ENCODE data around the gene ANKRD49.

- no peak for TF ChIP-seq POLR2AphosphoS5 (IDR thresholded peaks at IDR 0.05)
- TF ChIP-seq CTCF (IDR thresholded peaks at IDR 0.05), result no peak
- TF ChIP-seq EP300 (IDR thresholded peaks at IDR 0.05), result no peak
Observed at GRCh38 chr11:94472916-94473799, 20.6 kb upstream of the ANKRD49 start.
